Right ventricle myocardium inferior (tissue), 1 donor: ENCODE measurements around the gene SLC25A15. TPM values are rescaled to one million over a fixed set of nuclear protein-coding genes. Genes with fewer than 3 reads are reported as not detected.
"Not testable (repeated sequence)": the region's sequence is repeated elsewhere in the genome, so short reads cannot be mapped to it uniquely, and the experiment has no call there.

Experiments used
- ATAC-seq: fragments of 200-7000 bp; cut with Tn5 transposase; one replicate; pipeline ENCODE4 v1.9.1; 2020; ENCODE audit warnings: mild to moderate bottlenecking, moderate library complexity
- DNase-seq: peaks from one replicate; pipeline ENCODE4 v3.0.0; 2021; ENCODE audit errors: missing footprints
- intact Hi-C: fragments of 100-400 bp; cut with DNase I; formaldehyde crosslinking; loops from one replicate; pipeline ENCODE4 v1.11.0; 2022
- total RNA-seq: library from RNA; stranded (reverse); fragmentation: NEBNext Ultra II Directional; extraction: Animal tissue kit (Norgen Biotek cat#: 25700); gene quantifications from one replicate; pipeline ENCODE4 v1.2.1, GENCODE V29; 2021
- donor health status: DM: no; HTN: yes; CAD: no; lungs with severe emphysema.

SLC25A15 gene
- total RNA-seq, 1 donor from 2014 or later: 4.8 TPM

DNA sequence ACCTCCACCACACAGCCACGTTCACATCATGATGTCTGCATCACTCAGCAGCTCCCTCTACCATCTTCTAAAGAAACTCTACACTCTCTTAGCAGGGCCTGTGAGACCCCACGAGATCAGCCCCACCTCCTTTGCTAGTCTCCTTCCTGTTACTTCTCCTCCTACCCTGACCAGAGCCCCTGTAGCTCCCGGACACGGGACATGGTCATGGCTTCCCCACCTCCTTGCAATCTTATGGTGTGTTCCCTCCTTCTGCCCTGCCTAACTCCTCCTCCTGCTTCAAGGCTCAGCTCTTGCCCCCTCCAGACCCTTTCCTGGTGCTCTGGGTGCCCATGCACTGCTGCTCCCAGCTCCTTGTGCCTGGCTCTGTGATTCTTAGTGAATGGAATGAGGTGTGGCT is 10.4 kb upstream of the SLC25A15 start:
- DNase-seq (no peak), ATAC-seq (no peak)
- intact Hi-C loops: loop anchor here (10.0 kb wide), 1 partner anchor 1744 kb away; the partner anchor contains the start of genes NHLRC3 and PROSER1

DNA sequence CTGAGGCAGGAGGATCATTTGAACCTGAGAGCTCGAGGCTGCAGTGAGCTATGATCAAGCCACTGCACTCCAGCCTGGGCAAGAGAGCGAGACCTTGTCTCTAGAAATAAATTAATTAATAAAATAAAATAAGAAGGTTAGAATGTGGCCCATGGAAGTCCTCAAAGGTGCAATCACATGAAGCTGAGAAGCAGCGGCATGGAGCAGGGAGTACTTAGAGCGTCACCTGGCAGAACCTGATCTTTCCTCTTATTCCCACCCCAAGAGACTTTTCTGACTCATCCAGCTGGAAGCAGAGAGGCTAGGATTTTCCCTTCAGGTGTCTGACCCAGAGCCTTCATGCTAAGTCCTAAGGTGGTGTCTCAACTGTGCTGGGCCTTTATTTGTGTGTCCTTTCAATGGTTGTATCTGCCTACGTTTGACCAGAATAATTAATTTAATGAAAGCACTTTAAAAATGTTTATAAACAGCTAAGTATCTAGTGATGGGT is 9.6 kb upstream of the SLC25A15 start:
- no peak for DNase-seq
- intact Hi-C loops: loop anchor here (10.0 kb wide), 1 partner anchor 1745 kb away; the partner anchor contains the start of genes NHLRC3 and PROSER1
- ATAC-seq: no peak

DNA sequence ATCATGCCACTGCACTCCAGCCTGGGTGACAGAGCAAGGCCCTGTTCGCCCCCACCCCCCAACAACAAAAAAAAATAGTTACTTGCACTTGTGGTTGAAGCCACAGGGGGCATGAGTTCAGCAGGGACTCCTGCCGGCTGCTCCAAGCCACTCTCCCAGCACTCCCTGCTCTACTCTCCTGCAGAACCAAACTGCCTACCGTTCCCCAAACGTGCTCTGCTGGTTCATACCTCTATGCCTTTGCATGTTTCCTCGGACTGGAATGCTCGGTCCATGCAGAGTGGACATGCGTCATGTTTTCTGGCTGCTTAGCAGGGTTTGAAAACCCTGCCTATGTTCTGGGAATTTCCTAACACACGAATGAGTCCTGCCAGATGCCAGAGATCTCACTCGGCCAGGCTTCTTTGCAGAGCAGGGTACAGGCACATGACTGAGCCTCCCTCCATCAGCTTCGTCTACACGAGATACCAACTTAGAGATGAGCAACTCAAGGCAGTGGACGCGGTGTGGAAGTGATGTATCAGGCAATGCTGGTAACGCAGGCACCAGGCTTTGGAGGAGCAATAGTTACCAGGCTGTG is 8.5 kb upstream of the SLC25A15 start:
- intact Hi-C loops: no loop called here
- DNase-seq: no peak
- no peak for ATAC-seq

DNA sequence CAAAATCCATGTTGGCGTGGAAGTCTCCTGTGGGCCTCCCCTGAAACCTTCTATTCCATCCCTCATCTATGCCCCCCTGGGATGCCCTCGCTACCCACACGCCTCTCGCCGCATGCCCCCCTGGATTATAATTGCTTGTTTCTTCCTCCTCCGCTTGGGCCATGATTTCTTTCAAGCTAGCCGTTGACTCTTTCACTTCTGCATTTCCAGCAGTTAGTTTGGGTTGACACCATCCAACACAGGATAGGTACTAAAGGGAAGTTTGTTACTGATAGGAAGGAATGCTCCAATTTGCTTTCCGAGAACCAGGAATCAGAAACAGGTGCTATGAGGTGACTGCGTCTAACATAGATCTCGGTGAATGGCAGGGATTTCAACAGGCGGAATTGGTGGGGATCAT is 7.7 kb upstream of the SLC25A15 start:
- intact Hi-C loops: no loop called here
- no peak for ATAC-seq
- DNase-seq: no peak

DNA sequence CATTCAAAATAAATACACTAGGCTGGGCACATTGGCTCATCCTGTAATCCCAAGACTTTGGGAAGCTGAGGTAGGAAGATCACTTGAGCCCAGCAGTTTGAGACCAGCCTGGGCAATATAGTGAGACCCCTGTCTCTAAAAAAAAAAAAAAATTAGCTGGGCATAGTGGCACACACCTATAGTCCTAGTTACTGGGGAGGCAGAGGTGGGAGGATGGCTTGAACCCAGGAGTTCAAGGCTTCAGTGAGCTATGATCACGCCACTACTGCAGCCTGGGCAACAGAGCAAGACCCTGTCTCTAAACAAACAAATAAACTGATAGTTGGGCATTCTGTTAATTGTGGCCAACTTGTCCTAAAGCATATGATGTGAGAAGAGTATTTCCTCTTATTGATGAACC is 6.4 kb upstream of the SLC25A15 start:
- DNase-seq, intact Hi-C loops, ATAC-seq: not testable (repeated sequence)

DNA sequence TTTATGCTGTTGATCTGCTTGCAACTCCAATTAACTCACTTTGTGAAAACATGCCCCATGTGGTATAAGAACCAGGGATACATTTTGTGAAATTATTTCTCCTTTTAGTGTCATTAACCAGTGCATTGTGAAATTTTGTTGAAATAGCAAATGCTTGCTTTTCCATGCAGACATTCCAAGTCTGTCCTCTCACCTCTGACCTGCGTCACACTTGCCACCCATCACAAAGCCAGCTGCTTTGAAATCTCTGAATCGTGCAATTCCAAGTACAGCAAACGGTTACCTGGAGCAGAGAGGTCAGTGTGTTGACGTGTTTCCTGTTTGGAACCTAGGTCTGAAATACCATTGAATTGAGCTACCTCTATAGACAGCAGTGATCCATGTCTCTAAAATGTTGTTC is 4.9 kb upstream of the SLC25A15 start:
- intact Hi-C loops: no loop called here
- ATAC-seq: no peak
- DNase-seq: no peak

DNA sequence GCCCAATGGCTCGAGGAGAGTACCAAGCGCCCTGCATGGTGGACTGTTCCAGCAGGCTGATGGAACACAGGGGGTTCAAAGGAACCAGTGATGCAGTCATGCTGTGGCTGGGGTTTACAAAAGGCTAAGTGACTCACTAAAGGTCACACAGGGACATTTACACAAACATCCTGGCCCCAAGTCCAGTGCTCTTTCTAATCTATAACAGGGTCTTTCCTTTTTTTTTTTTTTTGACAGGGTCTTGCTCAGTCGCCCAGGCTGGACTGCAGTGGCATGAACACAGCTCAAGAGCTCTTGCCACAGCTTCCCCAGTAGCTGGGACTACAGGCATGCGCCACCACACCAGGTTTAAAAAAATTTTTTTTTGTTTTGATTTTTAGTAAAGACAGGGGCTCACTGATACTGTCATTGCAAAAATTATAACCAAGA is 2.8 kb upstream of the SLC25A15 start:
- no peak for ATAC-seq
- intact Hi-C loops: loop anchor here (5.0 kb wide), 1 partner anchor 276 kb away; the partner anchor contains the start of gene WBP4

DNA sequence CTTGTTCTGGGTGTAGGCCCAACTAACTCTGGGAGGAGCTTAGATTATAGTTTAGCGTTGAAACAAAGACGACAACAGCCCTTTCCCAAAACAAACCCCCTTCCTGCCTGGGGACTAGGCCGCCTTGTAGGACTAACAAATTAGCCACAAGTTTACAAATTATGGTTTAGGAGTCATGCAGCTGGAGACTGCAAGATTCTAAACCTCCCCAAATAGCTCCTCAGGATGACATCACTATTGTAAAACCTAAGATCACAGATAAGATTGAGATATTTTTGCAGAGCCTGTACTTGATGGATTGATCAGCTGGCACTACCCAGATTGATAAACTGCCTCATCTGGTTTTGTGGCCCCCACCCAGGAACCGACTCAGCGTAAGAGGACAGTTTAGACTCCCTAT is 2.3 kb upstream of the SLC25A15 start:
- no peak for ATAC-seq
- DNase-seq: no peak
- intact Hi-C loops: loop anchor here (5.0 kb wide), 1 partner anchor 275 kb away; the partner anchor contains the start of gene WBP4

More for the DNA sequence above, 2.8 kb upstream of the SLC25A15 start:
- DNase-seq: no peak

DNA sequence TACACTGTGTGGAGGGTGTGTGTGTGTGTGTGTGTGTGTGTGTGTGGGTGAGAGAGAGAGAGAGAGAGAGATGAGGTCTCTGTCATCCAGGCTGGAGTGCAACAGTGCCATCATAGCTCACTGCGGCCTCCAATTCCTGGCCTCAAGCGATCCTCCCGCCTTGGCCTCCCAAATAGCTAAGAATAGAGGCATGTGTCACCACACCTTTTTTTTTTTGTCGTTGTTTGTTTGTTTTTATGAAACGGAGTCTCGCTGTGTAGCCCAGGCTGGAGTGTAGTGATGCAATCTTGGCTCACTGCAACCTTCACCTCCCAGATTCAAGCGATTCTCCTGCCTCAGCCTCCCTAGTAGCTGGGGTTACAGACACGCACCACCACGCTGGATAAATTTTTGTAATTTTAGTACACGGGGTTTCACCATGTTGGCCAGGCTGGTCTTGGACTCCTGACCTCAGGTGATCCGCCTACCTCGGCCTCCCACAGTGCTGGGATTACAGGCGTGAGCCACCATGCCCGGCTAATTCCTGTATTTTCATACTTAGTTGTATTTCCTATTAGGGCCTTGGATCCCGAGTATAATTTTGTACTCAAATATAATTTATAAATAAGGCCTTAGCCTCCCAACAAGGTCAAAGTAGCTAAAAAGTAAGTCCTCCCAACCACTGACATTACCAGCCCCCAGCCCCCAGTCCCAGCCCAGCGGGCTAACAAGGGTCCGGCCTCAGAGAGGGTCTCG is 704 bp upstream of the SLC25A15 start:
- DNase-seq, ATAC-seq: not testable (repeated sequence)
- intact Hi-C loops: loop anchor here (1.0 to 5.0 kb wide), 2 partner anchors 17 to 274 kb away; partner anchors contain the start of genes MRPS31 and WBP4

DNA sequence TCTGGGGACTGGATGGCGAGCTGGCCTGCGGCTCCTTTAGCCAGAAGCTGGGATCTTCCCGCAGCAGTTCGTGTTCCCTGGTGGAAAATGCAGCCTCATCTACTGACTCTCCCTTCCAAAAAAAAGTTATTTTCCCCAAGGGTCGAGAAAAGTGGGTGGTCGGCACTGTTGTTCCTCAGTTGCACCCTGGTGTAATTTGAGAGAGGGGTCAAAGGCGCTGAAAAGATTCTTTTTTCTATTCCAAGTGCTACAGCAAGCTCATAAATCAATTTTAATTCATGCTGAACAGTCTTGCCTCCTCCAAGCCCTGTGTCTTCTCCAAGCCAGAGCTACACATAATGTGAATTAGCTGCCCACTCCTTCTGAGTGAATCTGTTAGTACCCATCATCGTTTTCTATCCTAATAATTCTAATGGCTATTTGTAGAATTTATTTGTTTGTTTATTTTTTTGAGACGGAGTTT is 774 bp downstream of the SLC25A15 start:
- no peak for ATAC-seq

DNA sequence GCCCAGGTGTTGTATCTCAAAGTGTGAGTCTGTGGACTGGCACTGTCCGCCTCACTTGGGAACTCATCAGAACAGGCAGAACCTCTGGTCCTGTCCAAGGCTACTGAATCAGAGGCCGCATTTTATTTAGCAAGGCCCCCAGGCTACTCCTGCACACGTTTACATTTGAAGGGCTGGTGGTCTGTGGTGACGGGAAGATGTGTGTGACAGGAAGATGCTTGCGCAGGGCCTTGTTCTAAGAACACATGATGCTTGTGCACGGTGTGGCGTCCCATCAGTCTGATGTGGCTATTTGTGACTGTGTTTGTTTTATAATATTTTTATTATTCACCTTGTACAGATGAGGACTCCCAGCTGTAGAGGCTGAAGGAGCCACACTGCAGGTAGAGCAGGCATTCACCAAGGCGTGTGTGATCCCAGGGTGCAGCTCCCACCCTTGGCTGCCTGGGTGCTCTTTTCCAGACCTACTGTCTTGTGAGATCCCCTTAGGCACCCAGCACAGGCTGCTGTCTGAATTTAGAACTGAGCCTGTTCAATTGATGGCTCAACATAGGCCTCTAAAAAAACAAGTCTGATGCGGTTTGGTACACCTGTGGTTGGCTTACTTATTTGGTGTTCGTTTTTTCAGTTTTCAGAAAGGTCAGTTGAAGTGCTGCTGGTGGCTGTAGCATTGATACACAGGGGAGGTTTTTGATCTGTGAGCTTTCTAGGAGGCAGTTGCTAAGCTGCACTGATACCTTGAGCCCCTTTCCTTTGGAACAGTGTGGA is 3.1 kb downstream of the SLC25A15 start:
- ATAC-seq (no peak), DNase-seq (no peak)
- intact Hi-C loops: no loop called here

More for the DNA sequence above, 774 bp downstream of the SLC25A15 start:
- intact Hi-C loops: no loop called here
- DNase-seq: no peak

DNA sequence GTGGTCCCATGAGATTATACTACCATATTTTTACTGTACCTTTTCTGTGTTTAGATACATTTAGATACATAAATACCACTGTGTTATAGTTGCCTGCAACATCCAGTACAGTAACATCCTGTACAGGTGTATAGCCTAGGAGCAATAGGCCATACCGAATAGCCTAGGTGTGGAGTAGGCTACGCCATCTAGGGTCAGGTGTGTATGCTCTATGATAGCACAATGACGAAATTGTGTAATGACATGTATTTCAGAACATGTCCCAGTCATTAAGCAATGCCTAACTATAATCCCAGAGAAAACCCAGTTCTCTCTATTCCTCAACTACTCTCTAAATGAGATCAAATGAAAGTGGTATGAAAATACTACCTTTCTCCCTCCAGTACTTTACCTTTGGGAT is 3.9 kb downstream of the SLC25A15 start:
- intact Hi-C loops: no loop called here
- no peak for ATAC-seq

DNA sequence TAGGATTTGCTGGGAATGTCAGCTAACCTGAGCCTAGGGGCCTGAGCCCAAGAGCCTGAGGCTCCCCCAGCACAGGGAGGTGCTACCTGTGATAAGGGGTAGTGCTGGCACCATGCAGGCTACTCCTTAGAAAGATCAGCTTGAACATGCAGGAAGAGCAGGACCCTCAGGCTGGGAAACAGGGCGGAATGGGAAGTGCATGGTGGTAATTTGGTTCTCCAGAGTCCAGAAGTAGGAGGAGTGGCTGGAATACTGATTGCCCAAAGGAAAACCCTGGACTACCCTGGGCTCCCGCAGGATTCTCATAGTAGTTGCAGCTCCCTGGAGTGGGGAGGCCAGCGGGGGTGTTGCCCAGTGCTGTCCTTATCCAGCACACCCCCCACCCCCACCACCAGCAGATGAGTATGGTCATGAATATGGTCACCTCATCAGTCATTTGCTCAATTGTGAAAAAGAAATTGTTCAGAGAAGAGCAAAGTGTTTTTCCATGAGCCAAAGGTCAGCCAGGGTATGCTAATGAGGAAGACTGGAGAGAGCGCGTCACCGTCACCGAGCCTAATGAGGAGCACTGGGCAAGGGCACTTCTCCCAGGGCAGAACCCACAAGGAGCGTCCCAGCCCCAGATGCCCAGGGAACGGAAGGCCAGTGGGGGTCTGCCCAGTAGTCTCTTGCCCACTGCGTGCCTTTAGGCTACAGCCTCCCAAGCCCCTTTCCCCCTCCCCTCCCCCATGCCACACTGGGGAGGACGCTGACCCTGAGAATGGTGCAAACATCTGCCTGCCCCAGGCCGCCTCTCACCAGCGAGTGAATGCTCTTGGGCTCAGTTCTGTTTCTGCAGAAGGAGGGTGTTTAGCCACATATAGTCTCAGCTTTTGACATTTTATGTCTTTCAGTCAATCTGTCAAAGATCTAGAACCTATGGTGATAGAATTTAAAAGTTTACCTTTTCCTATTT is 5.3 kb downstream of the SLC25A15 start:
- intact Hi-C loops: no loop called here
- DNase-seq: no peak
- ATAC-seq: no peak

More for the DNA sequence above, 3.9 kb downstream of the SLC25A15 start:
- no peak for DNase-seq

DNA sequence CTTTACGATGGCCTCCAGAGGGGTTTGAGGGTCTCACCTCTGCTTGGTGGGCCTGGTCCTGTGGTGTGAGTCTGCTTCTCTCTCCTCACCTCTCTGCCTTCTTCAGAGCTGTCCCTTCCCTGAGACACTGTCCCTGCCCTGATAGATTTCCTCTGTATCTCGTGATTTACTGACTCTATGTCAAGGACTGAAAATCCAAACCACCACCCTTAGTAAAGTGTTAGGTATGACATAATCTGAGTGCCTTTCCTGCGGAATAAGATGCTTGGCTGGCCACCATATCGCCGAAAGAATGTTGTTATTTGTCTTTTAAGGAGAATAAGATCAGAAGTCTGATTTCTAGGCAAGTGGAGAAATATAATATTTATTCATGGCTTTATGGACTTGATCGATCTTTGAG is 7.2 kb downstream of the SLC25A15 start:
- intact Hi-C loops: no loop called here
- no peak for DNase-seq
- no peak for ATAC-seq

DNA sequence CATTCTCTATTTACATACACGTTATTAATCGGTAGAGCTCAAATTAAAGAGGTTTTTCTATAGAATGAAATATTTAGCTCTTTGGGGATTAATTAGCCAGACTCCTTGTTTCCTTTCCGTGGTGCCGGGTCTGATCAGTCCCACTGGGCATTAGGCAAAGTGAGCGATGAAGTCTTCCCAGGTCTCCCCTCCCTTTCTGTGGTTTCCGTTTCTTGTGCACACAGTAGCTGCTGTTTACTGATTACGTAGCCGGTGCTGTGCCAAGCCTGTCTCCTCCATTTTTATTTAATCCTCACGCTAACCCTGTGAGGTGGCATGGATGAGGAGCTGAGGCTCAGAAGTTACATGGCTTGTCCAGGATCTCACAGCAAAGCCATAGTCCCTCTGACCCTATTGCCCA is 9.0 kb downstream of the SLC25A15 start:
- intact Hi-C loops: no loop called here
- DNase-seq: no peak
- no peak for ATAC-seq

DNA sequence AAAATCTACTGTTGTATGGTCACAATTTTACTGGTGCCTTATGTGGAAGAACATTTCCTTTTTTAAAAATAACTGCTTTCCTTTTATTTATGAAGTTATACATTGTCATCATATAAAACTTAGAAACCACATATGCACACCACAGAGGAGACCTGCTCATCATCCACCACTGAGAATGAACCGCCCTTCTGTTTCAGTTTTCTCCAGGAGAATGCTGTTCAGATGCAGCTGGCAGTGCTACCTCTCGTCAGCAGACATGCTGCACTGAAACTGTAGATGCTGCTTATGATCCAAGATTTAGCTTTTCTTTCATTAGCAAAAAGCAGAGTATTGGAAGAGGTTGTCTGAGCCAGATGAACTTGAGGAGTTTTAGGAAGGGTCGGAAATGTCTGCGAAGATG is 10.1 kb downstream of the SLC25A15 start:
- ATAC-seq: no peak

DNA sequence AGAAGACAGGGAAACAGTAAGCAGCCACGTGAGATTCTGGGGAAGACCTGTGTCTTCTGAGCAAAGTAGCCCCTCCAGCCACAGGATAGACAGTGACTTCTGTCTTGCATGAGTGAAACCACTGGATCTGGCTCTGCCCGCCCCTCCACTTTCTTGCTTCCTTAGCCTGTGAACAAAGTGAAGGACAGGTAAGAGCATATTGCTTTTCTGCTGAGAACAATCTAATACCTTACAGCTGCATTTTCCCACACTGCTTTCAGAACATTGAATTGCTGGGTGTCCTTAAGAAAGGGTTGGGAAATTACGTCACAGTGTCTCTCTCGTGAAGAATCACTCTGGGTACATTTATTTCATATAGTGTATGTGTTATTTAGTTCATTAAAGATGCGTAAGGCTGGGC is 11.1 kb downstream of the SLC25A15 start:
- DNase-seq: no peak
- ATAC-seq: no peak
- intact Hi-C loops: no loop called here

More for the DNA sequence above, 10.1 kb downstream of the SLC25A15 start:
- intact Hi-C loops: no loop called here
- no peak for DNase-seq
